ENCODE measurements around the gene NDUFC2.

DNA sequence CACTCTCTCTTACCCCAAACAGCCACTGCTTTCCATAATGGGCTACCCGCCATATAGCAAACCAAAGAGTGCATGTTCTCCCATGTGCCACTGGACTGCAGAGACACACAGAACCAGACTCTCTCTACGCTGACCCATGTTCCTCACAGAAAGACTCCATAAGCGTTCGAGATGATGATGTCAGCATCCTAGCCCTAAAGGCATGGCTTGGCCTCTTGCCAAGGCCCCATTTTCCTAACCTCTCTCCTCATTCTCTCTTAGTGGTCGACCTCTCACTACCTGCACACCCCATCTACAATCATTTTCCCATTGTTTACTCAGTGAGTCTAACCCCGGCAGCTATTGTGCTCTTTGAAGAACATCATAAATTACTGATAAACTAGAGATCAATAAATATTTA, 4.9 kb downstream of the NDUFC2 start:
- TF ChIP-seq, protein P1, sequence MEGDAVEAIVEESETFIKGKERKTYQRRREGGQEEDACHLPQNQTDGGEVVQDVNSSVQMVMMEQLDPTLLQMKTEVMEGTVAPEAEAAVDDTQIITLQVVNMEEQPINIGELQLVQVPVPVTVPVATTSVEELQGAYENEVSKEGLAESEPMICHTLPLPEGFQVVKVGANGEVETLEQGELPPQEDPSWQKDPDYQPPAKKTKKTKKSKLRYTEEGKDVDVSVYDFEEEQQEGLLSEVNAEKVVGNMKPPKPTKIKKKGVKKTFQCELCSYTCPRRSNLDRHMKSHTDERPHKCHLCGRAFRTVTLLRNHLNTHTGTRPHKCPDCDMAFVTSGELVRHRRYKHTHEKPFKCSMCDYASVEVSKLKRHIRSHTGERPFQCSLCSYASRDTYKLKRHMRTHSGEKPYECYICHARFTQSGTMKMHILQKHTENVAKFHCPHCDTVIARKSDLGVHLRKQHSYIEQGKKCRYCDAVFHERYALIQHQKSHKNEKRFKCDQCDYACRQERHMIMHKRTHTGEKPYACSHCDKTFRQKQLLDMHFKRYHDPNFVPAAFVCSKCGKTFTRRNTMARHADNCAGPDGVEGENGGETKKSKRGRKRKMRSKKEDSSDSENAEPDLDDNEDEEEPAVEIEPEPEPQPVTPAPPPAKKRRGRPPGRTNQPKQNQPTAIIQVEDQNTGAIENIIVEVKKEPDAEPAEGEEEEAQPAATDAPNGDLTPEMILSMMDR (IDR thresholded peaks at IDR 0.05) = no peak
- no peak for TF ChIP-seq POLR2A (IDR thresholded peaks at IDR 0.05)
